Duodenal mucosa (tissue), 2 donors: ENCODE results near the gene CDKN1C.

Experiments
- H3K27ac ChIP-seq: one replicate; pipeline ENCODE4 v1.7.0; 2013; ENCODE audit warnings: low read depth, low read length
- H3K27me3 ChIP-seq, 2 donors: one replicate each; pipeline ENCODE4 v1.7.0; 2013; ENCODE audit warnings: low read length in 2 of 2, control low read depth in 1 of 2; ENCODE audit not compliant: insufficient read depth in 2 of 2, control insufficient read depth in 1 of 2
- H3K36me3 ChIP-seq, 2 donors: one replicate each; pipeline ENCODE4 v1.7.0; 2013; ENCODE audit warnings: low read length in 2 of 2, control low read depth in 1 of 2; ENCODE audit not compliant: insufficient read depth in 2 of 2, control insufficient read depth in 1 of 2
- H3K4me1 ChIP-seq, 2 donors: one replicate each; pipeline ENCODE4 v1.7.0; 2013; ENCODE audit warnings: low read length in 2 of 2, control low read depth in 1 of 2; ENCODE audit not compliant: insufficient read depth in 2 of 2, control insufficient read depth in 1 of 2
- H3K4me3 ChIP-seq, 2 donors: one replicate each; pipeline ENCODE4 v1.7.0; 2013; ENCODE audit warnings: low read length in 2 of 2, low read depth in 1 of 2
- H3K9ac ChIP-seq, 2 donors: one replicate each; pipeline ENCODE4 v1.7.0; 2013; ENCODE audit warnings: low read length in 2 of 2, low read depth in 1 of 2
- H3K9me3 ChIP-seq, 2 donors: one replicate each; pipeline ENCODE4 v1.7.0; 2013; ENCODE audit warnings: low read length in 2 of 2, control low read depth in 1 of 2; ENCODE audit not compliant: control insufficient read depth in 1 of 2

Gene CDKN1C

DNA sequence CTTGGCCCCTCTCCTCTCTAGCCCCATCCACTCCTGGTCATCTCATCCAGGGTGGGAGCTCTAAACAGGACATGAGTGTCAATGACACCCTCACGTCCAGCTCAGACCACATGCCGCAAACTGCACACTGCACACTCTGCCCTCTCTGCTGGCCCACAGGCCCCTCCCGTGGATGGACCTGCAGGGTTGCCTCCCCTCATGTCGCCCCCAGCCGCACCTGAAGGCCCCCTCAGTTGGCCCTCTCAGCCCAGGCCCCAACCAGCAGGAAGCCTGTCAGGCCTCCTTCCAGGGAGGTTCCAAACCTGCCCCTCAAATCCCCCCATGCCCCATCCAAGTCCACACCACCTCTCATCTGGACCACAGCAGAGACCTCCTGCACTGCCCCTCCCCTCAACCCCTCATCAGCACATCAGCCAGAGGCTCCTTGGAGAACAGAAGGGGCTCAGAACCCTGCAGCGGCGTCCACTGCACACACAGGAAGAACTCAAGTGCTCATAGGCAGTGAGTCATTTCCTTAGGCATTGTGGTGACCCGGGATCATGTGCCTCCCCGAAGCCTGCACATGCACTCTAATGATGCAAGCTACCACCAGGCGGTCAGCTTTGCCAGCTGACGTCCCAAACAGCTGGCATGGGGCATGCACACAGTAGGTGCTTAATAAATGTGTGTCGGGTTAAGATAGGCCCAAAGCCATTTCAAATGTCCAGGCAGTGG, 12.9 kb upstream of the CDKN1C start:
- H3K27me3 ChIP-seq, result no peaks in the 10 kb centered on the region
- peaks cover 28 to 40% of the 10 kb centered on the region in 2 donors for H3K4me1 ChIP-seq
- H3K9ac ChIP-seq, result peak overlapping the region in 1 of 2 donors; percentile 25
- H3K4me3 ChIP-seq, result no peak overlapping the region
- no peaks in the 10 kb centered on the region for H3K9me3 ChIP-seq
- peak overlapping the region; percentile 43 for H3K27ac ChIP-seq
- H3K36me3 ChIP-seq, result no peaks in the 10 kb centered on the region

DNA sequence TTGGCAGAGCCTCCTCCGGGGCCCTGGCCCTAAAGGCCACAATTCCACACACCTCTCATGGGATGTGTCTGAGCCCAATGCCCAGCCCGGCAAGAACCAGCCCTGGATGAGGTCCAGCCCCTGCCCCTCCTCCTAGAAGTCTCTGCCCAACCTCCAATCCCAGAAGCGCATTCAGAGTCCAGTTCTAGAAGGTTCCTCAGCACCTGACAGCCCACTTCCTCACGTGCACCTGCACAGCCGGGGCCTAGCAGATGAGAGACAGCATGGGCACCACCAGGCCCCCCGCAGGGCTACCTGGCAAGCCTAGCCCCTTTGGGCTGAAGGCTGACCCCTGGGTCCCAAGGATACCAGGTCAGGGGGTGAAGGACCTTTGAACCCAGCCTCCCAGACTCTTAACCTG, 11.5 kb upstream of the CDKN1C start:
- Histone ChIP-seq H3K4me1 (peaks cover 36 to 40% of the 10 kb centered on the region in 2 donors), H3K9ac (no peak overlapping the region), H3K4me3 (no peak overlapping the region), H3K27me3 (no peaks in the 10 kb centered on the region), H3K36me3 (no peaks in the 10 kb centered on the region), H3K9me3 (no peaks in the 10 kb centered on the region), H3K27ac (no peak overlapping the region)

DNA sequence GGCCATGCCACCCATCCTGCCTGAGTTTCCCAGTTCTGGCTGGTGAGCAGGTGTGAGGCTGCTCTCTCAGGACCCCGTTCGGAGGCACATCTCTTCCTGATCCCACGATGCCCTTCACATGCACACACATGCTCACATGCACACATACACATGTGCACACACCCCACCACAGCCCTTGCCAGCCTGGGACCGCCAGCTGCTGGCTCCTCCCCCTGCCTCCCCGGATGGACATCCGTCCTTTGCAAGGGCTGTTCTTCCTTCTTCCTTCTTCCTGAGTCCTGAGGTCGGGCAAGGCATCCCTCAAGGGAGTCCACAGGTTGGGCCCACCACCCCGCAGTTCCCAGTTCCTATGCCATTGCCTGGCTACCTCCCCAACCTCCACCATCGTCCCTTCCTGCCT, 10.5 kb upstream of the CDKN1C start:
- H3K4me3 ChIP-seq, result no peak overlapping the region
- no peaks in the 10 kb centered on the region for H3K36me3 ChIP-seq
- H3K4me1 ChIP-seq, result peaks cover 41 to 46% of the 10 kb centered on the region in 2 donors
- H3K9ac ChIP-seq, result no peak overlapping the region
- no peaks in the 10 kb centered on the region for H3K9me3 ChIP-seq
- no peaks in the 10 kb centered on the region for H3K27me3 ChIP-seq
- H3K27ac ChIP-seq, result no peak overlapping the region

DNA sequence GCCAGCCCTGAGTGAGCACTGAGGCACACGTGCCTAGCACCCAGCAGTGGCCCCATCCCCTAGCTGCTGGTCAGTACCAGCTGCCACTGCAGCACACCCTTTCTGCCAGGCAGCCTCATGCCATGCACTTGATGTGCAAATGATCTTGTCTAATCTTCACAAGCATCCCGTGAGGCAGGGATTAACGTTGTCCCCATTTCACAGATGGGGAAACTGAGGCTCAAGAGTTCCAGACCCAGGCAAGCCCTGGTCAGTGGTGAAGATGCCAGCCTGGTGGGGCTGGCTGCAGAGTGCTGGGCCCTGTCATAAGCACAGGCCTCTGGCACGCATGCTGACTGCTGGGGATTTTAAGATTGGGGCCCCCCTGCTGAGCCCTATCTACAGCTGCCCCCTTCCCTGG, 8.4 kb upstream of the CDKN1C start:
- Histone ChIP-seq H3K4me1 (peaks cover 35 to 37% of the 10 kb centered on the region in 2 donors), H3K9ac (no peak overlapping the region), H3K4me3 (no peak overlapping the region), H3K27me3 (no peaks in the 10 kb centered on the region), H3K9me3 (no peaks in the 10 kb centered on the region), H3K27ac (no peak overlapping the region), H3K36me3 (no peaks in the 10 kb centered on the region)

DNA sequence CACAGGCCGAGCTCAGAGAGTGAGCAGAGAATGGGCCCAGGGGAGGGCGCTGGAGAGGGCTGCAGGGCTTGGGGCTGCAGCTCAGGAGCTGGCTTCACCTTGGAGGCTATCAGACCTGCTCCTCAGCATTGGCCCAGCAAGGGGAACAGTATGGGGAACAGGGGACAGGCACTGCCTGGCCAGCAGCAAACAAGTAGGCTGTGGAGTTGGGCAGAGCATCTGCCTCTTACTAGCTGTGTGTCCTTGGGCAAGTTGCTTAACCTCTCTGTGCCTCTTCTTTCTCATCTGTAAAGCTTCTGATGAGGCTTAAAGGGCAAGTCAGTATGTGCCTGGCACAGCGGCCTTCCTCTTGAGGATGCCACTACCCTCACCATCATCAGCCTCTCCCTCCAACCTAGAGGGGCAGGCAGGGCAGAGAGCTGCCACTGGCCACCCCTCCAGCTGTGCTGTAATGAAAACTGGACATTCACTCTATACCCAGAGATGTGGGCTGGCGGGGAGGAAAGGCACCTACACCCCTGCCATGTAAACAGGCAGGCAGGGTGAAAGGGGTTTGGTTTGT, 7.5 kb upstream of the CDKN1C start:
- Histone ChIP-seq H3K27ac (no peak overlapping the region), H3K36me3 (no peaks in the 10 kb centered on the region), H3K4me1 (peaks cover 29 to 33% of the 10 kb centered on the region in 2 donors), H3K9me3 (no peaks in the 10 kb centered on the region), H3K27me3 (no peaks in the 10 kb centered on the region), H3K4me3 (peak overlapping the region; percentile 65 to 68), H3K9ac (peak overlapping the region; percentile 46 to 76)

DNA sequence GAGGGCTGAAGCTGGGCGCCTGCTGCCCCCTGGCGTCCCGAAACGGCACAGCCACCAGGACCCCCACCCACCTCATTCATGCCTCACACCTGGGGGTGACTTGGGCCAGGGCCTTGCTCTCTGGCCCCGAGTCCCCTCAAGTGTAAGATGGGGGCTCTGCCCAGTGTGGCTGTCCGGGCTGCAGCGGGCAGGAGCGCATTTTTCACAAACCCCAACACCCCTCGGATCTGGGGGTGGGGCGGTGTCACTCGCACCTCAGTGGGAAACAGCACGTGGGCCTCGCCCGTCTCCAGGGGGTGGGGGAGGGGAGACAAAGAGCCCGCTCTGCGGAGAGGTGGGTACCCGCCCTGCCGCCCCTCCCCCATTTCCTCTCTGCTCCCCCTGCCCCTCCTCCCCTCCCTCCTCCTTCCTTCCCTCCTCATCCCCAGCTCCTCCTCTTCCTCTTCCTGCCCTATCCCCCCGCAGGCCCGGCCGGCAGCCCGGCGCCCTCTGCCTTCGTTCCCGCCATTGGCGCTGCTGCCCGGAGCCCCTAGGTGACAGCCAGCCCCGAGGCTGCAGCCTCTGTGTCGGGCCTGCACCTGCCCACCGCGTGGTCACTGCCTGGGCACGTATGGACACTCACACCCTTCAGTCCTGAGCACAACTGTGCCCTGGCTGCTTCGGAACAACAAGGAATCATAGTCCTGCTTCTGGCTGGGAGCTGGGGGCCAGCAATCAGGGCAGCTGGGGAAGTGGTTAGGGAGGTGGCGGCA, 6.8 kb upstream of the CDKN1C start:
- Histone ChIP-seq H3K27me3 (no peaks in the 10 kb centered on the region), H3K9me3 (no peaks in the 10 kb centered on the region), H3K27ac (peak overlapping the region; percentile 14), H3K4me3 (peak overlapping the region; percentile 65 to 68), H3K9ac (peak overlapping the region; percentile 46 to 76), H3K36me3 (no peaks in the 10 kb centered on the region), H3K4me1 (peaks cover 28 to 29% of the 10 kb centered on the region in 2 donors)

DNA sequence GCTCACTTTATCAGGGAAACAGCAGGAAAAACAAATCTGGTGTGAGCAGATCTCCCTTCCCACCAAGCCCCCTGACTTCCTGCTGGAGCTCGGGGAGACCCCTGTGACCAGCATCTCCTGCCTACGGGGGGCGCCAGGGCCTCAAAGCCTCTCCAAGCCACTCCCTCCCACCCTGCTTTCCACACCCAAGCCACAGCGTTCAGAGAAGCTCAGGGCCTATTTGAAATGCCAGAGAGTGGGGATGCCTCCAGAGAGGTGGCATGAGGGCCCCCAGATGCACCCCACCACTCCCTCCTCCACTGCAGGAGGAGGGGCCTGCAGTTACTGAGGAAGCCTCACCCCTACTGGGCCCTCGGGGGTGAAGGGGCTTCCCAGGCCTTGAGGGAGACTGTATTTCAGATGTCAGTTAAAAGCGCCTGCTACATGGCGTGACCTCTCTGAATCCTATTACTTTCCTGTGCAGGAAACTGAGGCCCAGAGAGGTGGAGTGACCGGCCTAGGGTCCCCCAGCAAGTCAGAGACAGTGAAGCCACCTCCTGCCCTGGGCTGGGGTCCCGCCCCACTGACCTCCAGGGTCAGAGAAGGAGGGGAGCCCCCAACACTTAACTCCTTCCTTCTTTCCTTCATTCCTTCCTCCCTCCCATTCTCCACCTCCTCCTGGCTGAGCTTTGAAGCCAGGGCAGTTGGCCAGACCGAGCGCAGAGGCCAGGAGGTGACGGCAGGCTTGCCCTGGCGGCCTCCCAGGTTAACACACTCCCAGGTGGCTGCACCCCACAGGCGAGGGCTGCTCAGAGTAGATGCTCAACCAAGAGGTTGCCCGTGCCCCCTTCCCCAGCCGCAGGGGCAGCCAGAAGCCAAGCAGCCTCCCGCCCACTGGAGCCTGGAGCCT, 6.0 kb upstream of the CDKN1C start:
- Histone ChIP-seq H3K9me3 (no peaks in the 10 kb centered on the region), H3K9ac (peak overlapping the region; percentile 46 to 63), H3K4me1 (peaks cover 28 to 29% of the 10 kb centered on the region in 2 donors), H3K4me3 (peak overlapping the region; percentile 65 to 68), H3K27ac (peak overlapping the region; percentile 14), H3K27me3 (no peaks in the 10 kb centered on the region), H3K36me3 (no peaks in the 10 kb centered on the region)

DNA sequence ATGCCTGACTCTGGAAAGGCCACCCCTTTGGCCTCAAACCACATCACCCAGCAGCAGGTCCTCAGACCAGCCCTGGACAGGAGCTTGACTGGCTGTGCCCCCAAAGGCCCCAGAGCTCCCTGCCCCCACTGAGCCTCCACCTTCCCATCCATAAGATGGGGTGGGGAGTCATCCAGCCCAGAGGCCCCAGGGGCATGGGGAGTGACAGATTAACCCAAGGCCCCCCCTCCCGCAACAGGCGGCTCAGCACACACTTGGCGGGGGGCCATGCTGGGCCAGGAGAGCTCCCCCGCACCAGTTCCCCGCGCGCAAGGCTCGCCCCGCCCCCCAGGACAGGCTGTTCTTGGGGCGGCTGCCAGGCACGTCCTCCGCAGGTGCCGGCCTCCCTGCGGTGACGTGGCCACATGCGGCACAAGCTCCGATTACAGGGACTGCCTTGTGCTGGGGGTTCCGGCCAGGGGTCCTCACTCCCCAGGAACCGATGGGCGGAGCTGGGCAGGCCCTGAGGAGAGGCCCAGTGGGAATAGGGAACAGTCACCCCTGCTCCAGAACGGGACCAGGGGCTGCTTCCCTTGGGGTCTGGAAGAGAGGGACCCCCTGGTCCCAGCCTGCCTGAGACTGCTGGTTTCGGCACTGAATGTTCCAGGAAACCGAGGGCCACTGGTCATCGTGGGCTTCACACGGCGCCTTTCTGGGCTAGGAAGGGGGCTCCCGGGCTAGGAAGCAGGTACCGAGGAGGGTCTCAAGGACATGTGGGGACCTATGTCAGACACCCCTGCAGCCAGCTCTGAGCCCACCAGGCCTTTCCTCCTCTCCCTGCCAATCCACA, 5.1 kb upstream of the CDKN1C start:
- H3K27me3 ChIP-seq, result no peaks in the 10 kb centered on the region
- no peaks in the 10 kb centered on the region for H3K36me3 ChIP-seq
- peak overlapping the region; percentile 43 to 46 for H3K9ac ChIP-seq
- no peak overlapping the region for H3K4me3 ChIP-seq
- H3K4me1 ChIP-seq, result peaks cover 28 to 32% of the 10 kb centered on the region in 2 donors
- no peaks in the 10 kb centered on the region for H3K9me3 ChIP-seq
- H3K27ac ChIP-seq, result peak overlapping the region; percentile 13
